ENCODE data around the gene POP4.
"Not testable (repeated sequence)": the region's sequence is repeated elsewhere in the genome, so short reads cannot be mapped to it uniquely, and the experiment has no call there.

The POP4 gene, protein sequence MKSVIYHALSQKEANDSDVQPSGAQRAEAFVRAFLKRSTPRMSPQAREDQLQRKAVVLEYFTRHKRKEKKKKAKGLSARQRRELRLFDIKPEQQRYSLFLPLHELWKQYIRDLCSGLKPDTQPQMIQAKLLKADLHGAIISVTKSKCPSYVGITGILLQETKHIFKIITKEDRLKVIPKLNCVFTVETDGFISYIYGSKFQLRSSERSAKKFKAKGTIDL

DNA sequence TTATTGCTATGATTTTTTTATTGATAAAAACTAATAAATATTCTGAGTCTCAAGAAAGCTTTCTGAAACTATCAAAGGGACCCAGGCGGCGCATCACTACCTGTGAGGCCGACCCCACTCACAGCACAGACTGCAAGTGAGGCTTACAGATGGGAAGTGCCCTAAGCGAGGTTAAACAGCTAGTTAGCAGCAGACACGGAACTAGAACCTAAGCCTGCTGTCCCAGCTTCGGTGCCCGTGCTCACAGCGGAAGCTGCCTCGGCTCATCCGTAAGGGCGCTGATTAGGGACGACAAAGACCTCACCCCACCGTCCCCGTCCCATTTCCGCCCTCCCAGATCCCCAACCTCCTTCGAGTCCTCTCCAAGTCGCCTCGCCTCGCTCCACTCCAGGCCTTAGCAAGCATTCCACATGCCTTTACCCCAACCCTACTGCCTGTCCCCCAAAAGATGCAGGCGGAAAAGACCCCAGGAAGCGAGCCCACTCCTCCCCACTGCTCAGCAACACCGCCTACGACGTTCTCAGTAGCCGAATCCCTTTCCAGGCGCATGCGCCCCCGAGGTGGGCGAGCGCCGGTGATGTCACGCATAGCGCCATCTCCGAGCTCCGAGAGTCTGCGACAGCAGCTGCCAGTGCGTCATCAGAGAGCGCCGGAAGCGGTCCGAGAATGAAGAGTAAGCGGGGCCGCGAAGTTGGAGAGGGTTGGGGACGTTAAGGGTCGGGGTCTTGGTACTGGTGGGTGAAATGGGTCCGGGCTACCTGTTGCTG lies at the start of gene POP4:
POP4 (plus strand) TSS at position 631 of the 767 bp plus-strand sequence; CDS start at position 667, 36 bp downstream.
- DNase-seq (ENCODE audit: low read depth) = peak; percentile 60

DNA sequence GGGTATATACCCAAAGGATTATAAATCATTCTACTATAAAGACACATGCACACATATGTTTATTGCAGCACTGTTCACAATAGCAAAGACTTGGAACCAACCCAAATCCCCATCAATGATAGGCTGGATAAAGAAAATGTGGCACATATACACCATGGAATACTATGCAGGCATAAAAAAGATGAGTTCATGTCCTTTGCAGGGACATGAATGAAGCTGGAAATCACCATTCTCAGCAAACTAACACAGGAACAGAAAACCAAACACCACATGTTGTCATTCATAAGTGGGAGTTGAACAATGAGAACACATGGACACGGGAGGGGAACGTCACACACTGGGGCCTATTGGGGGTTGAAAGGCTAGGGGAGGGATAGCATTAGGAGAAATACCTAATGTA lies 47.0 kb upstream of the POP4 start:
- not testable (repeated sequence) for DNase-seq (ENCODE audit: low read depth)

DNA sequence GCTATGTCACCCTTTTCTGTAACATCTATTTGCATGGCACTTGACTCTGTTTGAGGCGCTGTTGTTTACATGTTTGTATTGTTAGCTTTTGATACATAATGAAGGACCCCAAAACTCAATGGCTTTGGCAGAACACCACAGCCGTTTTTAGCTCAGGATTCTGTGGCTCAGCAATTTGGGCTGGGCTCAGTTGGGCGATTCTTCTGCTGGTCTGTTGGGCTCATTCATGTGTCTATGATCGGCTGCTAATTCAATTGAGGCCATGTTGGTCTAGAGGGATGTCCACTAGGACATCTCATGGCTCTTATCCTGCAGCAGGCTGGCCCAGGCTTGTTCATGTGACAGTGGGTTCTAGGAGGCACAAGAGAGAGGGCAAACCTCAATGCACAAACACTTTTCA lies 46.3 kb upstream of the POP4 start:
- DNase-seq (ENCODE audit: low read depth) = no peak

DNA sequence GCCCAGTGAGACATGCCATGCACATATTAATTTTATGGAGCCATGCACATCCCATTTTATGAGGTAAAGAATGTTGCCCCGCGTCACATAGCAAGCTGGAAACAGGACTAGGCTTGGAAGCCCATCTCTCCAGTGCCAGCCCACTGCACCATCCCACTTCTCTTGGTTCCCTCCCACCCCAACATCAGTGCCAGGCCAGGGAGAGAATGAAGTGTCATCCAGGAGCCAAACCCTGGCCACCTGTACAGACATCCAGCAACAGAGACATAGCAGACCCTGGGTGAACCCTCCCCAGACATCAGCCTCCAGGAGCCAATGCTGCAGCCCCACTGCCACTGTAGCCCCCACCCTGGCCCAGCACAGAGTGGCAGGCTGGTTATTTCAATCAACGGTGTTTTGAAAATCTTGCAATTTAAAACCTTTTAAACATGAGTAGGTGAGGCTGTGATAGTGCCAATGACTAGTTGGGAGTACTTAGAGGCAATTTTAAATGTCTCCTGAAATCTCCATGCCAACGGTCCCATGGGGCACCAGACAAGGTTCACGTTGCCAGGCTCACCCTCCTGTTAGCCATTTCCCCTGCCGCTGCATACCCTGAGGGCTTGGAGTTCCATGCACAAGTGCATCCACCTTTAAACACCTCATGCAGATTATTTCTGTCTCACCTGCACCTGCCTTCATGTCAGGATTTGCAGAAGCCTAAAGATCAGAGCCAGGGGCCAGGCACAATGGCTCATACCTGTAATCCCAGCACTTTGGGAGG lies 45.6 kb upstream of the POP4 start:
- DNase-seq (ENCODE audit: low read depth) = no peak

DNA sequence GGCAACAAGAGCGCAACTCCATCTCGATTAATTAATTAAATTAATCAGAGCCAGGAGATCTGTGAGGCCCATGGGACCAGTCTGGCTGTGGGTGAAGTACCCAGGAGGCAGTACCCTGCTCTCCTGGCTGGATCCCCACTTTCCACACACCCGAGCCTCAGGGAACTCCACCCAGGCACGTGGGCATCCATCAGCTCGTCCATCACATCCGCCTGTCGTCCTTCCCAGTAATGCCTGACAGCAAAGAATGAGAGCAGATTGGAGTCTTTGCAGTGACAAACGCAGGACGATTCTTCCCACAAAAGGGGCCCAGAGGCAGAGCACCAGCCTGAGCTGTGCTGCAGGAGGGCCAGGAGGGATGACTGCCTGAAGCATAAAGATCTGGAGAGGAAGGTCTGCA lies 44.5 kb upstream of the POP4 start:
- no peak for DNase-seq (ENCODE audit: low read depth)

DNA sequence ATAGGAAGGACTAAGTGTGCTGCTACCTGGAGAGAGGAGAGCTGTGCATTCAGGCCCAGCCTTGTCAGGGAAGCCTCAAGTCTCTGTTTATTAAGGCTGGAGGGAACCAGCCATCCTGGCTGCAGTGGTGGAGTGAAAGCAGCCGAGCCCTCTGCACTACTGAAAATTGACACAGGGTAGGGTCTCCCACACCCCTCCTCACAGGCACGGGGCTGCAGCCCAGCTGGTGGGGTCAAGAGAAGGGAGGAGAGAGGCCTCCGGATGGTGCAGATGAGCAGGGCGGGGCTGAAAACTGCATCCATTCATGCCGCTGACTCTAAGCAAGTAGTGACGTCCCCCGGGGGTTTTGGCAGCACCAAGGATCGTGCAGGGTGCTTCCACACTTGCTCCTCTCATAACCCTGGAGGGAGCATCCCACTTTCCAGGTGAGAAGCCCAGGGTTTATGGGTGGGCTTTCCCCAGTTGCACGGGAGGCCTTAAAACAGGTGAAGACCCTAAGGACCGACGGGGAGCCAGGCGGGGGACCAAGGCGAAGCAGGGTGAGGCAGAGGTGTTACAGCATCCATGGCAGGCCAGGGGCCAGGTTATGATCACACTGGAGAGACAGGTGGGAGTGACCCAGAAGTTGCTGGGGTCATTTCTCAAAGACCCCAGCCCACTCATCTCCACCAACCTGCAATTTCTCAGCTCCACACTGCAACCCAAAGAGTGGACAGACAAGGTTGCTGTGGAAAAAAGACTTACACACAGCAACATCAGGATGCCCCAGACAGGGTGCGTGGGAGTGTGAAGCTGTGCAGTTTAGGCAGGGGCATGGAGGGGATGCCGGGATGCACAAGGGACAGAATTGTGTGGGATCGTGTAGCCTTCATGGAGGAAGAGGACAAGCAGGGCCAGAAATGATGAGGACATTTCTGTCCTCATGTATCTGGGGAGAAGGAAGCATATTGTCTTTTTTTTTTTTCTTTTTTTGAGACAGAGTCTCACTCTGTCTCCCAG lies 43.5 kb upstream of the POP4 start:
- no peak for DNase-seq (ENCODE audit: low read depth)

DNA sequence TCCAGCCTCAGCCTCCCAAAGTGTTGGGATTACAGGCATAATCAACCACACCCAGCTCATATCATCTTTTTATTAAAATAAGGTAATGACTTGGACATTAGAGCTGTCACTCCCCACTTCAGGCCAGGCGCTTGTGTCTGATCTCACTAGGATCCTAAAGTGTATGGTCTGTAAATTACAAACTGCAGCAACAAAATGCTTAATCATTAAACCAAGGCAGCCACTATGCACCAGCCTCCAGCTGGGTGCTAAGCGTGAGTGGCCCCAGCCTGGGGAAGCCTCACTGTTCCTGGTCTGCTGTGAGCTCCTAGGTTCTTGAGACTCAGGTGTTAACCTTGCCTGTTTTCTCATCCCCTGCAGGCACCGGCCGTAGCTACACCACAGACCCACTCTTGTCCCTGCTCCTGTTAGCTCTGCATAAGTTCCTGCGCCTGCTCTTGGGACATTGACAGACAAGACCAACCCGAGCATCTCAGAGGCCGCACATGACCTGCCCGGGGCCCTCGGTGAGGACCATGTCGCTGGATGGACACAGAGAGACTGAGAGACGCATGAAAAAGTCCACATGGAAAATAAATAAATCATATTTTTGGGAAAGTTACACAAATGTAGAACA lies 42.5 kb upstream of the POP4 start:
- no peak for DNase-seq (ENCODE audit: low read depth)

DNA sequence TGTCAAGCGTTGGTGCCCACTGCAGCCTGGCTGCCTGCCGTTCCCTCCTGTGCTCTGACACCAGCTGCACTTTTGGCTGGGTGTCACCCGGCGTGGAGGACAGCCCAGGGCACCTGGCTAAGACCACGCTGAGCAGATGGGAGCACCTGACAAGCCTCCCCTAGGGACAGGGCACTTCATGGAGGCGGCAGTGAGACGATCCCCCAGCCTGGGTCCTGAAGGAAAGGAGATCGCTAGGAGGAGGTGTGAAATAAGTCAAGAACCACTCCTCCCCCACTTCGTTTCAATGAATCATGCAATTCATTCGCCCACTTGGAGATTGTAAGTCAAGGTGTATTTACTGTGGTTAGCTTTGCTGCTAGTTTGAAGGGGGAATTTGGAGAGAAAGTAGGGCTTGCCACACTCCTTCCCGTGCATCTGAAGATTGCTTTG lies 41.5 kb upstream of the POP4 start:
- no peak for DNase-seq (ENCODE audit: low read depth)

DNA sequence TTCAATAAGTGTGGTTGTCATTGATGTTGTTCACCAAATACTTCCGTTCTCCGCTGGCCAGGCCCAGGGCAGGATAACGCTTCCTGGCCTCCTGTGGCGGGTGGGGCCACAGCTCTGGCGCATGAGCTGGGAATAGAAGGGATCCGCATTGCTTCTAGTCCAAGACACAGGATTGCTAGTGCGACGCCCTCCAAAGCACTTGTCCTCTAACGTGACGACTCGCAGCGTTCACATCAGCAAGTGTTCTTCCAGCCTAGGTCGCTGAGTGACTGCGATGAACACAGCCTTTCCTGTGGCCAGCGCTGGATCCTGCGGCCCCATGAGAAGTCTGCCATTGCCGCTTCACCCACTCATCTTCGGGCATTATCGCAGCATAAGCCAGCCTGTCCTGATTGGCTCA lies 40.9 kb upstream of the POP4 start:
- DNase-seq (ENCODE audit: low read depth) = no peak

DNA sequence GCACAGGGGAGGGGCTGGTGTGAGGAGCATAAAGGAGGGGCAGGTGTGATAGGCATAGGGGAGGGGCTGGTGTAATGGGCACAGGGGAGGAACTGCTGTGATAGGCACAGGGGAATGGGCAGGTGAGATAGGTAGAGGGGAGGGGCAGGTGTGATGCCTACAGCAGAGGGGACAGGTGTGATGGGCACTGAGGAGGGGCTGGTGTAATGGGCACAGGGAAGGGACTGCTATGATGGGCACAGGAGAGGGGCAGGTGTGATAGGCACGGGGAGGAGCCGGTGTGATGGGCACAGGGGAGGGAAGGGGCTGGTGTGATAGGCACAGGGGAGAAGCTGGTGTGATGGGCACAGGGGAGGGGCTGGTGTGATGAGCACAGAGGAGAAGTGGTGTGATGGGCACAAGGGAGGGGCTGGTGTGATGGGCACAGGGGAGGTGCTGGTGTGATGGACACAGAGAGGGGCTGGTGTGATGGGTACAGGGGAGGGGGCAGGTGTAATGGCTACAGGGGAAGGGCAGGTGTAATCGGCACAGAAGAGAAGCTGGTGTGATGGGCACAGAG lies 39.5 kb upstream of the POP4 start:
- DNase-seq (ENCODE audit: low read depth) = no peak

DNA sequence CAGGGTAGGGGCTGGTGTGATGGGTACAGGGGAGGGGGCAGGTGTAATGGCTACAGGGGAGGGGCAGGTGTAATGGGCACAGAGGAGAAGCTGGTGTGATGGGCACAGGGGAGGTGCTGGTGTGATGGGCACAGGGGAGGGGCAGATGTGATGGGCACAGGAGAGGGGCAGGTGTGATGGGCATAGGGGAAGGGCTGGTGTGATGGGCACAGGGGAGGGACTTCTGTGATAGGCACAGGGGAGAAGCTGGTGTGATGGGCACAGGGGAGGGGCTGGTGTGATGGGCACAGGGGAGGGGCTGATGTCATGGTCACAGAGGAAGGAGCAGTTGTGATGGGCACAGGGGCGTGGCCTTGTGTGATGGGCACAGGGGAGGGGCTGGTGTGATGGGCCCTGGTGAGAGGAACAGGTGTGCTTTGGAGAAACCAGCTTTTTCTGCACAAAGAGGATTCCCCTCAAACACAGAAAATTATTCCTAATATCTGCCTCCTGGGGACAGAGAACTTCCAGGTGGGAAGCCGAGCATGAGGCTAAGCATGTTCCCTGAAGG lies 38.6 kb upstream of the POP4 start:
- no peak for DNase-seq (ENCODE audit: low read depth)

DNA sequence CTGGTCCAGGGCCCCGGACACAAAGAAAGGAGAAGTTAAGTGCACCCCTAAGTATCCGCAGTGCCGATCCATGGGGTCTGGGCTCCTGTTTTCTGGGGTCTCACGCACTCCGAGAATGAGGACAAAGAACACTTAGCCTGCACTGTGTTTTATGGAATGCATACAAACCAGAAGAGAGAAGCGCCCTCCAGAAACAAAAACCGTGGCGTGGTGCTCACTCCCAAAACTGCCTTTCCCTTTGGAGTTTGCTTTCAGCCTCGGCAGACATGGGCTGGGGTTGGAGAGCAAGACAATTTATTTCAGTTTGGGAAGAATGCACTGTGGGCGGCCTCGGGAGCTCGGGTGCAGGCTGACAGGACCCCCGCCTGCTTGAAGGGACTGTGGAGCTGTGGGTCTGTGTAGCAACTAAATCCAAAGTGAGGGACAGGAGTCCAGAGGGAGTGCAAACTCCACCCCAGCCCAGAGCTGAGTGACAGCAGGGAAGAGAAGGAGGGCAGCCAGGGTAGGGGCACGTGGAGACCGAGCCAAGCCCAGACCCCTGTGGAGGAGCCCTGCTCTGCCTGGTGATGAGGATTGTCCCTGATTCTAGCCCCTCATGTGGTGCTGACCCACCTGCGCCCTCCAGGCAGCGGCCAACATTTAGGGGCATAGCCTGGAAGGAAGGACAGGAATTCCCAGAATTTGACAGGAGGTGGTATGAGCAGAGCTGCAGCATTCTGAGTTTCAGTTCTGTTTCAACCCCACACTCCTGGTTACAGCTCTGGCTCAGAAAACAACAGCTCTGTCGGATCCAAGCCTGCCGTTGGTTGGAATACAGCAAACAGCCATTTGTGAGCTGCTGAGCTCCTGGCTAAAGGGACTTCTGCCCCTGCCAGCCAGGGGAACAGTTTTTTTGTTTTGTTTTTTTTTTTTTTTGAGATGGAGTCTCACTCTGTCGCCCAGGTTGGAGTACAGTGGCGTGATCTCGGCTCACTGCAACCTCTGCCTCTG lies 37.8 kb upstream of the POP4 start:
- DNase-seq (ENCODE audit: low read depth) = no peak

DNA sequence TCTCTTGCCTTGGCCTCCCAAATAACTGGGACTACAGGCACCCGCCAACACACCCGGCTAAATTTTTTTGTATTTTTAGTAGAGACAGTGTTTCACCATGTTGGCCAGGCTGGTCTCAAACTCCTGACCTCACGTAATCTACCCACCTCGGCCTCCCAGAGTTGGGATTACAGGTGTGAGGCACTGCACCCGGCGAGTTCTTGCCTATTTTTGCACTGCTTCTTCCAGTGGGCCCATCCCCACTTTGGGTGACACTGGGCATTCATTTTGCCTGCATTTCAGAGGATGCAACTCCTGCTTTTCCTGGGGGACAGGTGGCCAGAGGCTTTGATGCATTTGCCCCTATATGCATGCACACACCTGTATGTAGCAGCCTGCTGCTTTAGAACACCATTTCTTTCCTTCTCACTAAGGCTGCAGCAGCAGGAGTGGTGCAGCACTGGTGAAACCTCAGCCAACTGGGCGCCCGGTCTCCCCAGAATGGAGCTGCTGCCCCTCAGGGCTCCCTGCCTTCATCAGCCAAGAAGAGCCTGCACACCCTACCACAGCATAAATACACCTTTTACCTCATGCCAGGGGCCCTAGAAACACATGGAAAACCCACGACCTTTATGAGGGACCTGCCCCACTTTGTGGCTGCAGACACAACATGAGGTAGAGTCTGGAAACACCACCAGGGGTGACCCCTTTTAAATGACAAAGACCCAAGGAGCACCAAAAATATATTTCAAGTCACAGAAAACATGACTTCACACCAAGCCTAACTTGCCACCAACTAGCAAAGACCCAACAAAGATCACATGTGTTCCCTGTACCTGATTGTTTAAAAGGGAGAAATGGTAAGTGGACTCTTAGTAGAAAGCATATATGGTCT lies 36.8 kb upstream of the POP4 start:
- no peak for DNase-seq (ENCODE audit: low read depth)

DNA sequence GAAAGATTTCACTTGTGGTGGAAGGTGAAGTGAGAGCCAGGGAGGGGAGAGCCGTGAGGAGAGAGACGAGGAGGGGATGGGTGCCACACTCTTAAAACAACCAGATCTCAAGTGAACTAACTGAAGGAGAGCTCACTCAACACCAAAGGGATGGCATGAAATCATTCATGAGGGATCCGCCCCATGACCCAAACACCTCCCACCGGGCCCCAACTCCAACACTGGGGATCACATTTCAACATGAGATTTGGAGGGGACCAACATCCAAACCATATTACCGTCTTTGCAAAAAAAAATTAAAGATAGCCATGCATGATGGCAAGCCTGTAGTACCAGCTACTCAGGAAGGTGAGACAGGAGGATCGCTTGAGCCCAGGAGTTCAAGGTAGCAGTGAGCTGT lies 34.9 kb upstream of the POP4 start:
- no peak for DNase-seq (ENCODE audit: low read depth)

DNA sequence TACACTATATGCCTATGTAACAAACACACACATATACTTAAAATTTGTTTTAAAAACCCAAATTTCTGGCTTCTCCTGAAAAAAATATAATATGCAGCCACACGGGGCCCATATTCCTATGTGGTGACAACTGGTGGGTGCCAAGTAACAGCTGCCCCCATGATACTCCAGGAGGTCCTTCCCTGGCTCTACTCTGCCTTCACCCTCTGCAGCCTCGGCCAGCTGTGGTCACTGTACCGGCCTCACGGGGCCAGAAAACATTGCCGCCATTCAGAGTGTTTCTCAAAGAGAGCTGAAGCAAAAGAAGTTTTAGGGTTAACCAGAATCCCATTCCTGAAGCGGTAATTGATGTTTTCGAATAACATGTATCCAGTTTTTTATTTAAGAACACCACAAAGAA lies 32.6 kb upstream of the POP4 start:
- DNase-seq (ENCODE audit: low read depth) = no peak

DNA sequence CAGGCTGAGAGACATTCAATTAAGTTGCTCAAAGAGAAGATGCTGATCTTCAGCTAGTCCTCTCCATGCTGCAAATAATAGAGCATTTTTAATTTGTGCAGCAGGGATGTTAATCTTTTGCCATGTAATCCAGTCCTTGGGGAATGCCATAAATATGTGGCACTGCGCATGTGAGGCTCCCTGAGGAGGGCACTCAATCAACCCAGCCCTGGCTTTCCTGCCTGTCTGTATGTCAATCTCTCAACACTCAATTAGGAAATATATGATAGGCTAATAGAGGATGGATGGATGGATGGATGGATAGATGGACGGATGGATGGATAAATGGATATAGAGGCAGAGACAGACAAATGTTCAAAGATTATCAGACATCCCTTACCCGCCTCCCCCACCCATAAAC lies 31.6 kb upstream of the POP4 start:
- DNase-seq (ENCODE audit: low read depth) = no peak

DNA sequence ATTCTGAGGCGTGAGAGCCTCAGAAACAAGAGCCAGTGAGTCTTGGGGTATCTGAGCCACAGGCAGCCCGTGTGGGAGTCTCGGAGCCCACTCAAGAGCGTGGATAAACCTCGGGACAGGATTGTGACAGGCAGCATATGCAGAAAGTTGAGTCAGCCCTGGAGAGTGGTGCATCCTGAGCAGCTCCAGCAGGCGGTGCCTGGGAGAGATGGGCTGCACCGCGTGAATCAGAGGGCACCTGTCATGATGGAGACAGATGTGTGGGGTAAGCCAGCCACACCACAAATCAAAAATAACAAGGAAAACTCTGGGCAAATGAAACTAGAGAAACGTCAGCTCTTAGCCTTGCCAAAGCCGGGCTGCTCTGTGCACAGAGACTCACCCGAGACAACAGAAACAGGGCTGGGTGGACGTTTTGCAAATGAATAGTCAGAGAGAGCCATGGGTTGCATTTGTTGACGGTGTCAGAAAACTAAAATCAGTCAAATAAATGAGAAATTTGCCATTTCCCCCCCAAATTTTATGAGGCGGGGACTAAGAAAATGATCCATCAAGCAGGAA lies 30.0 kb upstream of the POP4 start:
- DNase-seq (ENCODE audit: low read depth) = no peak

Measured in GM04503 (cell line).